MM.1S (cell line): ENCODE data around the gene ELFN1.

Experiments
- DNase-seq: peaks from one replicate; pipeline ENCODE4 v3.0.0-alpha.2; 2015
- H2AFZ ChIP-seq: fragments of 300-600 bp; sonication (generic); 2 replicates; pipeline ENCODE4 v1.6.0; 2016; ENCODE audit warnings: antibody characterized with exemption, low read length
- H3F3A ChIP-seq: fragments of 300-600 bp; sonication (generic); 2 replicates; pipeline ENCODE4 v1.6.1; 2016; ENCODE audit warnings: mild to moderate bottlenecking, antibody characterized with exemption, low read length, moderate library complexity, mixed read lengths; ENCODE audit not compliant: insufficient read depth
- H3K27ac ChIP-seq: fragments of 300-600 bp; sonication (generic); 2 replicates; pipeline ENCODE4 v1.5.1; 2016; ENCODE audit warnings: mild to moderate bottlenecking, low read length
- H3K27me3 ChIP-seq: fragments of 300-600 bp; sonication (generic); replicated peaks from 2 replicates; pipeline ENCODE4 v1.6.0; 2016; ENCODE audit warnings: low read length; ENCODE audit not compliant: insufficient read depth
- H3K36me3 ChIP-seq: fragments of 300-600 bp; sonication (generic); replicated peaks from 2 replicates; pipeline ENCODE4 v1.6.1; 2016; ENCODE audit warnings: mild to moderate bottlenecking, low read length, mixed read lengths; ENCODE audit not compliant: insufficient read depth
- H3K4me1 ChIP-seq: fragments of 300-600 bp; sonication (generic); 2 replicates; pipeline ENCODE4 v1.6.1; 2016; ENCODE audit warnings: low read length, mixed read lengths
- H3K4me2 ChIP-seq: fragments of 300-600 bp; sonication (generic); 2 replicates; pipeline ENCODE4 v1.6.0; 2016; ENCODE audit warnings: low read depth, low read length
- H3K4me3 ChIP-seq: fragments of 300-600 bp; sonication (generic); 2 replicates; pipeline ENCODE4 v1.5.1; 2016; ENCODE audit warnings: low read length, mixed read lengths
- H3K79me2 ChIP-seq: fragments of 300-600 bp; sonication (generic); 2 replicates; pipeline ENCODE4 v1.6.1; 2016; ENCODE audit warnings: mixed run types, low read length, mixed read lengths
- H3K9ac ChIP-seq: fragments of 300-600 bp; sonication (generic); 2 replicates; pipeline ENCODE4 v1.6.1; 2016; ENCODE audit warnings: low read length, mixed read lengths
- H3K9me2 ChIP-seq: fragments of 300-600 bp; sonication (generic); replicated peaks from 2 replicates; pipeline ENCODE4 v1.6.1; 2016; ENCODE audit warnings: mild to moderate bottlenecking, low read length, mixed read lengths; ENCODE audit not compliant: insufficient read depth
- H3K9me3 ChIP-seq: fragments of 300-600 bp; sonication (generic); replicated peaks from 2 replicates; pipeline ENCODE4 v1.6.1; 2016; ENCODE audit warnings: mild to moderate bottlenecking, low read length, mixed read lengths; ENCODE audit not compliant: insufficient read depth
- H4K20me1 ChIP-seq: fragments of 300-600 bp; sonication (generic); 2 replicates; pipeline ENCODE4 v1.6.1; 2016; ENCODE audit warnings: mild to moderate bottlenecking, low read length, moderate library complexity, mixed read lengths; ENCODE audit not compliant: insufficient read depth
- EZH2 ChIP-seq: fragments of 300-600 bp; sonication (generic); optimal IDR thresholded peaks from 2 replicates; pipeline ENCODE3; 2017; ENCODE audit warnings: low read depth, mild to moderate bottlenecking, antibody characterized with exemption, low read length, mixed read lengths
- EZH2phosphoT487 ChIP-seq: fragments of 300-600 bp; sonication (generic); IDR thresholded peaks from 2 replicates; pipeline ENCODE4 v1.6.1; 2018; ENCODE audit warnings: antibody characterized with exemption, low read length
- TF ChIP-seq, protein P1 (sequence below): fragments of 300-600 bp; sonication (generic); IDR thresholded peaks from 2 replicates; pipeline ENCODE4 v1.5.1; 2016; ENCODE audit warnings: antibody characterized with exemption, low read length, mixed read lengths

Gene ELFN1

GRCh38 chr7:1761097-1761496 lies 91.0 kb downstream of the ELFN1 start:
- DNase-seq, result no peak
- peaks cover 55% of the 10 kb centered on the region for H3K27me3 ChIP-seq
- H3K36me3 ChIP-seq, result no peaks in the 10 kb centered on the region
- no peaks in the 10 kb centered on the region for H4K20me1 ChIP-seq
- no peaks in the 10 kb centered on the region for H3K79me2 ChIP-seq
- H3K4me2 ChIP-seq, result no peak overlapping the region
- H2AFZ ChIP-seq, result no peak overlapping the region
- peaks cover 9% of the 10 kb centered on the region for H3K4me1 ChIP-seq
- no peak overlapping the region for H3K9ac ChIP-seq
- TF ChIP-seq, protein P1, sequence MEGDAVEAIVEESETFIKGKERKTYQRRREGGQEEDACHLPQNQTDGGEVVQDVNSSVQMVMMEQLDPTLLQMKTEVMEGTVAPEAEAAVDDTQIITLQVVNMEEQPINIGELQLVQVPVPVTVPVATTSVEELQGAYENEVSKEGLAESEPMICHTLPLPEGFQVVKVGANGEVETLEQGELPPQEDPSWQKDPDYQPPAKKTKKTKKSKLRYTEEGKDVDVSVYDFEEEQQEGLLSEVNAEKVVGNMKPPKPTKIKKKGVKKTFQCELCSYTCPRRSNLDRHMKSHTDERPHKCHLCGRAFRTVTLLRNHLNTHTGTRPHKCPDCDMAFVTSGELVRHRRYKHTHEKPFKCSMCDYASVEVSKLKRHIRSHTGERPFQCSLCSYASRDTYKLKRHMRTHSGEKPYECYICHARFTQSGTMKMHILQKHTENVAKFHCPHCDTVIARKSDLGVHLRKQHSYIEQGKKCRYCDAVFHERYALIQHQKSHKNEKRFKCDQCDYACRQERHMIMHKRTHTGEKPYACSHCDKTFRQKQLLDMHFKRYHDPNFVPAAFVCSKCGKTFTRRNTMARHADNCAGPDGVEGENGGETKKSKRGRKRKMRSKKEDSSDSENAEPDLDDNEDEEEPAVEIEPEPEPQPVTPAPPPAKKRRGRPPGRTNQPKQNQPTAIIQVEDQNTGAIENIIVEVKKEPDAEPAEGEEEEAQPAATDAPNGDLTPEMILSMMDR, result no peak
- TF ChIP-seq EZH2phosphoT487 (no peak), EZH2 (no peak)
- H3F3A ChIP-seq, result peaks cover 2% of the 10 kb centered on the region; the same call in 1 of the 2 replicates
- no peak overlapping the region for H3K4me3 ChIP-seq
- H3K9me2 ChIP-seq, result no peaks in the 10 kb centered on the region
- H3K9me3 ChIP-seq, result no peaks in the 10 kb centered on the region
- H3K27ac ChIP-seq, result no peak overlapping the region

- peaks cover 53% of the 10 kb centered on the region for H3K27me3 ChIP-seq
- no peaks in the 10 kb centered on the region for H4K20me1 ChIP-seq
- H3K9me3 ChIP-seq, result no peaks in the 10 kb centered on the region
- no peaks in the 10 kb centered on the region for H3K79me2 ChIP-seq
- no peak overlapping the region for H3K27ac ChIP-seq
- no peak overlapping the region for H3K4me3 ChIP-seq
- H3F3A ChIP-seq, result no peaks in the 10 kb centered on the region
- H3K4me2 ChIP-seq, result no peak overlapping the region
- peaks cover 6% of the 10 kb centered on the region for H3K4me1 ChIP-seq
- DNase-seq, result no peak
- H2AFZ ChIP-seq, result no peak overlapping the region
- H3K36me3 ChIP-seq, result no peaks in the 10 kb centered on the region
- no peaks in the 10 kb centered on the region for H3K9me2 ChIP-seq
- TF ChIP-seq EZH2phosphoT487 (no peak), EZH2 (no peak)
- TF ChIP-seq, protein P1, result no peak
- H3K9ac ChIP-seq, result no peak overlapping the region
Measured at GRCh38 chr7:1761774-1762173, 91.7 kb downstream of the ELFN1 start.

DNA sequence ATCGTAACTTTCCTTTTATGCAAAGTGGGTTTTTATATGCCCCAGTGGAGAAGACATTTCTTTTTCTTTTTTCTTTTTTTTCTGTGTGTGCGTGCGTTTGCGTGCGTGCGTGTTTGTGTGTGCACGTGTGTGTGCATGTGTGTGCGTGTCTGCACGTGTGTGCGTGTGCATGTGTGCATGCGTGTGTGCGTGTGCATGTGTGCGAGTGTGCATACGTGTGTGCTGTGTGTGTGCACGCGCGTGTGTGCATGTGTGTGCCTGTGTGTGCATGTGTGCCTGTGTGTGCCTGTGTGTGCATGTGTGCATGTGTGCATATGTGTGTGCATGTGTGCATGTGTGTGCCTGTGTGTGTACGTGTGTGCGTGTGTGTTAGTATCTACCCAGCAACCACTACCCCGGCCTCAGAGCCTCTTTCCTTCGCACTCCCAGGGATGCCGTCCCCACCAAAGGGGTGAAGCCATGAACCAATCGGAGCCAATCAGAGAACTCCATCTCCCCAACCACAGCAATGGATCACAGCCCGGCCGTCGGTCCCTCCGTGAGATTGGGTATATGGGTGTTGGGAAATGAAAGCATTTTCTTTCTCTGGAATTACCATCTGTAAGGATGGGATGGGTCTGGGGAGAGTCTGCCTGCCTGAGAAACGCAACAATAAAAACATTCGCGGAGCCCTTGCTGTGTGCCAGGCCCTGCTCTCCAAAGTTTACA lies 92.3 kb downstream of the ELFN1 start:
- TF ChIP-seq, protein P1, result no peak
- TF ChIP-seq EZH2, result no peak
- TF ChIP-seq EZH2phosphoT487, result no peak
- Histone ChIP-seq H3K4me1 (no peaks in the 10 kb centered on the region; the same call in 1 of the 2 replicates), H2AFZ (no peak overlapping the region), H3K9me2 (no peaks in the 10 kb centered on the region), H3K4me2 (no peak overlapping the region), H3K27ac (no peak overlapping the region), H3K27me3 (peaks cover 52% of the 10 kb centered on the region), H3K79me2 (no peaks in the 10 kb centered on the region), H4K20me1 (no peaks in the 10 kb centered on the region), H3F3A (no peaks in the 10 kb centered on the region), H3K4me3 (no peak overlapping the region), H3K36me3 (no peaks in the 10 kb centered on the region), H3K9ac (no peak overlapping the region), H3K9me3 (no peaks in the 10 kb centered on the region)
- DNase-seq, result no peak
